PC-3 (cell line): ENCODE data around the gene SOS1.

Source experiments
- CTCF ChIP-seq: fragments of 300-600 bp; sonication (generic); conservative IDR thresholded peaks from 2 replicates; pipeline ENCODE4 v1.5.1; 2017; ENCODE audit warnings: antibody characterized with exemption, low read depth, mild to moderate bottlenecking, low read length
- EZH2 ChIP-seq: fragments of 300-600 bp; sonication (generic); IDR thresholded peaks from one replicate; pipeline ENCODE4 v1.6.1; 2017; ENCODE audit warnings: antibody characterized with exemption, mild to moderate bottlenecking, low read length; ENCODE audit not compliant: unreplicated experiment
- EZH2phosphoT487 ChIP-seq: fragments of 300-600 bp; sonication (generic); IDR thresholded peaks from 2 replicates; pipeline ENCODE4 v1.6.1; 2018; ENCODE audit warnings: mild to moderate bottlenecking, antibody characterized with exemption, low read length, borderline replicate concordance

GRCh38 chr2:39099310-39099869, 21.5 kb downstream of the SOS1 start:
- TF ChIP-seq CTCF (no peak), EZH2phosphoT487 (no peak), EZH2 (no peak)
